Measurements from ENCODE around the gene SHH.

GRCh38 chr7:155815332-155816191 is 3.3 kb upstream of the SHH start:
- TF ChIP-seq CTCF (conservative IDR thresholded peaks at IDR 0.05; ENCODE audit: low read depth, low read length) (peak; percentile 64), EZH2 (IDR thresholded peaks at IDR 0.05; ENCODE audit: borderline replicate concordance, low read depth, low read length, poor library complexity, severe bottlenecking) (no peak)
